Epithelial cell of proximal tubule (primary cell): Measurements from ENCODE around the gene PHACTR1. TPM values are rescaled to one million over a fixed set of nuclear protein-coding genes. Genes with fewer than 3 reads are reported as not detected.

Experiments
- DNase-seq: peaks from one replicate; pipeline ENCODE4 v3.0.0-alpha.2; 2011; ENCODE audit warnings: low read depth
- H3K4me3 ChIP-seq: 2 replicates; pipeline ENCODE4 v1.5.1; 2011; ENCODE audit warnings: low read depth, mild to moderate bottlenecking, low read length
- CTCF ChIP-seq: conservative IDR thresholded peaks from 2 replicates; pipeline ENCODE4 v1.5.1; 2012; ENCODE audit warnings: low read depth, mild to moderate bottlenecking, low read length
- total RNA-seq: library from RNA; depleted of rRNA; stranded (reverse); fragments of >200 nt; gene quantifications from 2 replicates; pipeline ENCODE4 v1.2.3, GENCODE V29; 2015

Gene PHACTR1
- total RNA-seq, 1 donor from 2014 or later, result 0.98 TPM

DNA sequence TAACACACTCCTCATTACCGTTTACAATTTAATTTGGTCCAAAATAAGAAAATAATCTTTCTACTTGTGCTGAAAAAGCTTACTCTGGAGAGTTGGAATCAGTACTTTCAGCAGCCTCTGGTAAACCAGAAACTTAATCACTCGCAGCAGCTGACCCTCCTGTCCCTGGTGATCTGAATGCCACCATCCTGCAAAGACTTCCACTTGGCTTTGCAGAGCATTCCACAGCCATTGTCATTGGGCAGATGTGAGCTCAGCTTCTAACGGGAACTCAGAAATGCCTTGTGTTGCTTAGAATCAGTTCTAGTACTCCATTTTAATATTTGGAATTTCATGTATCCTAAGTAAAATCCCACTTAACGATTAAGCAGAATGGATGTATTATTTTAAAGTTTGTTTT is 59.7 kb downstream of the PHACTR1 start:
- DNase-seq, result no peak
- no peak overlapping the region for H3K4me3 ChIP-seq
- no peak for TF ChIP-seq CTCF

DNA sequence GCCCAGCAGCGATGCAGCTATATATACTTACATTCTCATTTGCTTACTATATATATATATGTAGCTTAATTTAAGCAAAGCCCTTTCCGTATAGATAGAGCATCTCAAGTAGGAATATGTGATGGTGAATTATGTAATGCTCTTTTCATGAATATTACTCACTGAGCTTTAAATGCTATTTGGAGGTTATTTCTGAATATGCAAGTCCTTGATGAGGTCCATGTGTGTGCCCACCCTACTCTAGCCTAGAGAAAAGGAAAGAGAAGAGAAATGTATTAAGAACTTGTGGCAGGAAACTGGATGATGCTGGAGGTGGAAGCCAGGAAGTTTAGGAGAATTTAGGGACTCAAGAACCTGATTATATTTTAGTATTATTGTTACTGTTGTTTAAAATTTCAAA is 63.2 kb downstream of the PHACTR1 start:
- no peak for TF ChIP-seq CTCF
- H3K4me3 ChIP-seq, result no peak overlapping the region
- no peak for DNase-seq

DNA sequence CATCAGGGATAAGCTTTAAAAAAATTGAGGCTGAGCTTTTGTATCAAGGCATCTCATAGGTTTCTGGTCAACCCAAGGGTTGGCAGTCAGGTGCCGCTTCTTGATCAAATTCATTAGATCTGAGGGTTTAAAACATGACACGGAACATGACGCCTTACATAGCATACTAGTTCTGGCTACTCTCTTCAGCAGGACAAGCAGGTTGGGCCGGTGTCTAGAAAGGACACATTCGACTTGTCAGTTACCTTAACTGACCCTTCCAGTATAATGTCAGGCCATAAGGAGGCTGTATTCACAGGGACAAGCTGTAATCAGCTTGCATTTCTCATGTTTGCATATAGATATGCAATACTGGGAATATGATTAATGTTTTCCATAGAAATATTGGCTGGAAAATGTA is 65.6 kb downstream of the PHACTR1 start:
- no peak for TF ChIP-seq CTCF
- no peak overlapping the region for H3K4me3 ChIP-seq
- no peak for DNase-seq

DNA sequence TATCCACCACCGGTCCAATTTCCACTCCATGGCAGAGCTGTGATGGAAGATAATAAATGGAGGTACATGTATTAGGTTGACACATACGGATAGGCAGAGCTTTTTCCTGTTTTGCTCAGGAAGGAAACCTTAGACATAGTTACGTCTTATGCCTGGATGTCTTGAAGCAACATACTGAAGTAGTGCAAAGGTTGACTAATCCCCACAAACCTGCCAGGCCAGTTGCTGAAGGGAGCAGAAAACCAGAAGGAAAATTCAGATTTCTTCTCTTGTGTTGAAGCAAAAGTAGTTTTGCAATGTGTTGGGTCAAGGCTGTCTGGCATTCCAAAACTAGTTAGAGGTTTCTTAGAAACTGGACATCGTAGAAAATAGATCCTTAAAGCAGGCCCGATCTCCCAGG is 68.7 kb downstream of the PHACTR1 start:
- DNase-seq, result no peak
- TF ChIP-seq CTCF, result no peak
- no peak overlapping the region for H3K4me3 ChIP-seq

DNA sequence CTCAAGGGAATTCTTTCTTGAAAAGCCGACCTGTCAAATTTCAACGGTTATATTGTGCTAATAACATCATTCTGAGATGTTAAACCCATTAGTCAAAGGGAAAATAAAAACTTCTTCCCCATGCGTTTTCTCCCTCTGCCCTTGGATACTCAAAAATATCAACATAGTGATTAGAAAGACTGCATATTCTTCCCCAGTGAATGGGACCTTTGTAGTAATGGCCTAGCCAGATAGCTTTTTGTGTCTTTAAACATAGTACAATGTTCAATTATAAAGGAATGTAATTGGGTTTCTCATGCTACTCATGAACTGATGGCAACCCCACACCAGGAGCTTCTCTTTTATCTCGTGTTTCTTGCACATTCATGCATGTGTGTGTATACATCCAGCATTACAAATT is 69.4 kb downstream of the PHACTR1 start:
- no peak overlapping the region for H3K4me3 ChIP-seq
- TF ChIP-seq CTCF, result no peak
- no peak for DNase-seq

DNA sequence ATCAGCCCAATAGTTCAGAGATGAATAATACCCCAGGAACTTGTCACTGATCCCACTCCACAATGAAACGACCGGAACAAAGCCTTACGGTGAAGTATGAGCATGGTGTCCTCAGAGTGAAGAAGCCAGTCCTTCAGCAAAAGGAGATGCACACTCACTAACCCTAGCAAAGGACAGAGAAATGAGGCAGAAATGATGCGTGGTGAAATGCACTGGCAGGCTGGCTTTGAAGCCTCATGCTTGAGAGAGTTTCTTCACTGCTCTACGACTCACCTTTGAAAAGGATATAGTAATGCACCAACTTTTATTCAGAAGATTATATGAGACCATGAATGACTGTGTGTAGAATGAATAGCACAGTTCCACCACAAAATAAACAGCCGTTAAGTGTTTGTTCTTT is 74.8 kb downstream of the PHACTR1 start:
- DNase-seq, result no peak
- TF ChIP-seq CTCF, result no peak
- H3K4me3 ChIP-seq, result no peak overlapping the region

GRCh38 chr6:12798326-12798725 is 81.8 kb downstream of the PHACTR1 start:
- DNase-seq, result no peak
- TF ChIP-seq CTCF, result no peak
- H3K4me3 ChIP-seq, result no peak overlapping the region
